HL-60/S4 (cell line): ENCODE data around the gene GIMAP8.

Experiments
- in situ Hi-C: fragments of 300-500 bp; cut with MboI; formaldehyde crosslinking; loops from 2 replicates; pipeline ENCODE4 v1.14.3; 2022; ENCODE audit warnings: low sequenced_read_pairs

The GIMAP8 gene

GRCh38 chr7:150450491-150451001 lies at the start of gene GIMAP8:
TSS of gene GIMAP8 (plus strand) at chr7:150450630. CDS start at chr7:150466699, 16,069 bp downstream.
- in situ Hi-C loops: no loop called here

GRCh38 chr7:150400788-150401423 lies 49.5 kb upstream of the GIMAP8 start:
- in situ Hi-C loops: no loop called here

GRCh38 chr7:150401424-150401790 lies 49.0 kb upstream of the GIMAP8 start:
- in situ Hi-C loops: no loop called here

GRCh38 chr7:150401861-150402631 lies 48.4 kb upstream of the GIMAP8 start:
- in situ Hi-C loops: no loop called here

GRCh38 chr7:150402671-150403321 lies 47.6 kb upstream of the GIMAP8 start:
- in situ Hi-C loops: no loop called here

- in situ Hi-C loops: no loop called here
These were observed 46.9 kb upstream of the GIMAP8 start for GRCh38 chr7:150403376-150404171.

GRCh38 chr7:150404172-150404804 lies 46.1 kb upstream of the GIMAP8 start:
- in situ Hi-C loops: no loop called here

GRCh38 chr7:150404805-150405583 lies 45.4 kb upstream of the GIMAP8 start:
- in situ Hi-C loops: no loop called here

GRCh38 chr7:150405584-150406311 lies 44.7 kb upstream of the GIMAP8 start:
- in situ Hi-C loops: no loop called here

- in situ Hi-C loops: no loop called here
These were observed 44.2 kb upstream of the GIMAP8 start for GRCh38 chr7:150406312-150406566.

- in situ Hi-C loops: no loop called here
These were observed 43.6 kb upstream of the GIMAP8 start for GRCh38 chr7:150406567-150407421.

- in situ Hi-C loops: no loop called here
These were observed 42.6 kb upstream of the GIMAP8 start for GRCh38 chr7:150407588-150408392.

GRCh38 chr7:150408393-150409299 lies 41.8 kb upstream of the GIMAP8 start:
- in situ Hi-C loops: no loop called here

GRCh38 chr7:150409300-150410030 lies 41.0 kb upstream of the GIMAP8 start:
- in situ Hi-C loops: no loop called here

GRCh38 chr7:150410131-150410530 lies 40.3 kb upstream of the GIMAP8 start:
- in situ Hi-C loops: no loop called here
